ENCODE results near the gene NEU2. TPM values are rescaled to one million over a fixed set of nuclear protein-coding genes. Genes with fewer than 3 reads are reported as not detected.
"Not testable (repeated sequence)": the region's sequence is repeated elsewhere in the genome, so short reads cannot be mapped to it uniquely, and the experiment has no call there.

Gene NEU2
- polyA plus RNA-seq, 1 donor from 2014 or later, result not detected

DNA sequence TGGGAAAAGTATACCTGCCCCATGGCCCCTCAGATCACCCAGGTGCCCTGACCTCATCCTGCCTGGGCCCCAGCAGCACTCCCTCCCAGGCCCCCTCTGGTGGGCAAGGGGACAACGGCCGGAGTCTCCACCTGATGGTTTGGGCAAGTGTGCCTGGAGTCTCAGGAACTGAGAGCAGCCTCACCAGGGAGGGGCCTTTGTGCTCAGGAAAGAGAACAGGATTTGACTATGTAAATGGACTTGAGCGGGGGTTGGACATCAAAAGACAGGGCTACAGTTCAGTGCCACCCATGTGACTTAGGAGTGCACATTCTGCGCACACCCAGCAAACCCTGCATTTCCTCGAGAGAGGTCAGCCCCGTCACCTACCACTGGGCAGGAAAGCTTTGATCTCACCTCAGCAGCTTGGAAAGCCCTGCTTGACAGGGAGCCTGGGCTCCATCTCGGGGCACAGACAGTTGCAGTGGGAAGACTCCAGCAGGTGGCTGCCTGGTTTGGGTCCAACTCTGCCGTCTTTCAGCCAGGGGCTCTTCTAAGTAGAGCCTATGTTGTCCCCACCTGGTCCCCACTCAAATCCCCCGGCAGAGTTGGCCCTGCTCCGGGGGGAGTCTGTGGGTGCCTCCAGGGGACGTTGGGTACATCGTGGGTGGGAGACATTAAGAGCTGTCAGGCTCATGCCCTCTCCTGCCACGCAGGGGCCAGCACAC is 30.9 kb downstream of the NEU2 start:
- Mint-ChIP-seq H3K27me3 (no peaks in the 10 kb centered on the region), H3K4me3 (peak overlapping the region; percentile 92 to 99 (median 97)), H3K27ac (peak overlapping the region; percentile 88 to 99 (median 96)), H3K4me1 (peaks cover 35 to 40% (median 39%) of the 10 kb centered on the region in 3 donors), H3K9me3 (peaks cover 0 to 3% (median 0%) of the 10 kb centered on the region in 3 donors), H3K36me3 (peaks cover 9% of the 10 kb centered on the region)

DNA sequence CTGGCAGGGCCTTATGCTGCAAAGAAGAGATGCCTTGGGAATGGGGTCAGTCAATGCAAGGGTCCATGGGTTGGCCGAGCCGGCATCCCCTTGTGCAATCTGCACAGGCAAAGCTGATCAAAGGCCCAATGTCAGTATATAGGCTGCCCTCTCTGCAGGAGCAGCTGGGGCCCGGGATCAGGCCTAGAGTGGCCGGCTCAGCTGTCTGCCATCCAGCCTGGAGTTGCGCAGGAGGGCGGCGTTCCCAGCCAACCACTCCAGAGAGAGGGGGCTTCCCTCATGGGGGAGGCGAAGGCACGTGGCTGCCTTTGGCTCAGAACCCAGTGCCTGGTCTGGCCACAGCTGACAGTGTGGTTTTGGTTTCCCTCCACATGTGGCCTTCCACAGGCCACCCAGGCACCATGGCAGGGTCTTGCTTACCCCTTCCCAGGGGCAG is 31.5 kb downstream of the NEU2 start:
- peaks cover 12% of the 10 kb centered on the region for H3K36me3 Mint-ChIP-seq
- no peaks in the 10 kb centered on the region for H3K27me3 Mint-ChIP-seq
- H3K4me3 Mint-ChIP-seq, result peak overlapping the region; percentile 92 to 99 (median 97)
- peaks cover 41 to 44% (median 42%) of the 10 kb centered on the region in 3 donors for H3K4me1 Mint-ChIP-seq
- peaks cover 0 to 3% (median 0%) of the 10 kb centered on the region in 3 donors for H3K9me3 Mint-ChIP-seq
- peak overlapping the region in 2 of 3 donors; percentile 88 to 96 for H3K27ac Mint-ChIP-seq

DNA sequence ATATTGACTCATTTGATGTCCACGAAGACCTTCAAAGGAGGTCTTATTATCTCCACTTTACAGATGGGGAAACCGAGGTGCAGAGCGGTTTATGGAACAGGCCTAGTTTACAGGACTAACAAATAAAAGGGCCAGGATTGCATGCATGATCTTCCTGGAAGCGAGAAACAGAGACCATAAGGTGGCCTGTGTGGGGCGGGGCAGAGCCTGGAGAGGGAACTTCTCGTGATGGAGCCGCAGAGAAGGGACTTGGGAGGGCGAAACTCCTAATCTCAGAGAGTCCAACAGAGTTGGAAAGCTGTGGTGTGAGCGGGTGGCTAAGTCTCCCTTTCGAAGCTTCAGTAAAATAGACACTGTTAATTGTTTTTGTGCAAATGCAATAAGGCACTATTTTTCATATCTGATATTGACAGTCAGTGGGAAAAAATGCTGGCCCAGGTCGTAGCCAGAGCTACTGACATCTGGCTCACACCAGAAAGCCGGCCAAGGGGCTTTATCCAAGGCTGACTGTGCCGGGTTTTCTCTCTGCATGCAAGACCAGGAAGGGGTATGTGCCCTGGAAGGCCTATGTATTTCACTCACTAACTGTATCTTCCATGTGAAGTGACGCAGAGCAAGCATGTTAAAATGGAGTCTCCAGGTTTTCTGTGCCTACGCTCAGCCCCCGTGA is 32.2 kb downstream of the NEU2 start:
- Mint-ChIP-seq H3K36me3 (peaks cover 12% of the 10 kb centered on the region), H3K9me3 (peaks cover 0 to 3% (median 0%) of the 10 kb centered on the region in 3 donors), H3K4me3 (peak overlapping the region; percentile 52 to 92 (median 88)), H3K4me1 (peaks cover 48 to 50% (median 48%) of the 10 kb centered on the region in 3 donors), H3K27me3 (no peaks in the 10 kb centered on the region), H3K27ac (peak overlapping the region in 2 of 3 donors; percentile 73 to 96)

DNA sequence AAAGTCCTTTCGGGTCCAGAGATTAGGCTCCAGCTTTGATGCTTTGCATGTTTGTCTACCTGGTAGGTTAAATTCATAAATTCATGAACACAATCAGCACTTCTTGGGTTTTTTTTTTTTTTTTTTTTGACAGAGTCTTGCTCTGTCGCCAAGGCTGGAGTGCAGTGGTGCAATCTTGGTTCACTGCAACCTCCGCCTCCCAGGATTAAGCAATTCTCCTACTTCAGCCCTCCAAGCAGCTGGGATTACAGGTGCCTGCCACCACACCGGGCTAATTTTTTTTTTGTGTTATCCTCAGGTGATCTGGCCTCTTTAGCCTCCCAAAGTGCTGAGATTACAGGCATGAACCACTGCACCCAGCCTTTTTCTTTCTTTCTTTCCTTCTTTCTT is 32.7 kb downstream of the NEU2 start:
- H3K27ac Mint-ChIP-seq, result peak overlapping the region in 2 of 3 donors; percentile 73 to 96
- H3K27me3 Mint-ChIP-seq, H3K9me3 Mint-ChIP-seq: not testable (repeated sequence)
- peaks cover 12% of the 10 kb centered on the region for H3K36me3 Mint-ChIP-seq
- peaks cover 48 to 53% (median 49%) of the 10 kb centered on the region in 3 donors for H3K4me1 Mint-ChIP-seq
- H3K4me3 Mint-ChIP-seq, result peak overlapping the region; percentile 61 to 92 (median 88)

DNA sequence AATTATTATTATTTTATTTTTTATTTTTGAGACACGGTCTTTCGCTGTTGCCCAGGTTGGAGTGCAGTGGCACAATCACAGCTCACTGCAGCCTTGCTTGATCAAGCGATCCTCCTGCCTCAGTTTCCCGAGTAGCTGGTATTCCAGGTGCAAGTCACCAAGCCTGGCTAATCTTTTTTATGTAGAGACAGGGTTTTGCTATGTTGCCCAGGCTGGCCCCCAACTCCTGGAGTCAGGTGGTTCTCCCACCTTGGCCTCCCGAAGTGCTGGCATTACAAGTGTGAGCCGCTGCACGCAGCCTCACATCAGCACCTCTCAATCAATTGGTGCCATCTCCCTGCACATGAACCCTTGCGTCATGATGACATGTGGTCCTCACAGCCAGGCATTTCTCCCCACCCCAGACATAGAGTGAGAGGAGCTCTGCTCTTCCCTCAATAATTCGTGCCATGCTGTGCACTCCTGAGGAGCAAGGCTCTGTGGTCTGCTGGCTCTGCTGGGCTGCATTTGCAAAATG is 33.5 kb downstream of the NEU2 start:
- Mint-ChIP-seq H3K36me3 (peaks cover 16% of the 10 kb centered on the region), H3K9me3 (no peaks in the 10 kb centered on the region), H3K27me3 (no peaks in the 10 kb centered on the region), H3K4me3 (peak overlapping the region in 3 of 4 donors; percentile 1 to 82 (median 73)), H3K27ac (peak overlapping the region in 1 of 3 donors; percentile 77), H3K4me1 (peaks cover 55 to 60% (median 56%) of the 10 kb centered on the region in 3 donors)

DNA sequence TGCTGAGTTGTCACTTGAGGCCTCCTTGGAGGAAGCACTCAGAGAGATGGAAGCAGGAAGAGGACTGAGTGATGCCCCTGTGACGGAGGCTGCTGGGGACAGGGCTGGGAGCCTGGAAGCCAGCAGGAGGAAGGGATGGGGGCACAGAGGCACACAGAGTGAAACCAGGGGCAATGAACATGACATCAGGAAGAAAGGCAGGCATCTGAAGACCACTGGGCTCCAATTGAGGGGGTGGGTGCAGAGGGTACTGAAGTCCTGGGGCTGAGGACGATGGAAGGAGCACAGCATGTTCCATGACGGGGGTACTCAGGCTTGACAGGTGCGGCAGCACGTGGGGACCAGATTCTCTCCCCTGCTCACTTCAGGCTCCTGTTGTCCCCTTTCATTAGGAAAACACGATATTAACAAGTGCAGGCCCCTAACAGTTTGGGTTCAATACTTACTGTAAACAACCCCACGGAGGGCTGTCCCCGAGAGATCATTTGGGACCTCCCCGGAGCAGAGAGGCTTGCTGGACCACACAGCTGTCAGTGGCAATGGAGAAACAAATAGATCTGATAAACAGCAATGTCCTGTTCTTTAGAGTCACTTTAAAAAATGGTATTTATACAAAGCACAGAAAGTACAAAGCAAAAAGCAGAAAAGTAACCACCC is 36.4 kb downstream of the NEU2 start:
- Mint-ChIP-seq H3K36me3 (peaks cover 19% of the 10 kb centered on the region), H3K27me3 (no peaks in the 10 kb centered on the region), H3K4me3 (peak overlapping the region; percentile 76 to 96 (median 92)), H3K4me1 (peaks cover 55 to 62% (median 60%) of the 10 kb centered on the region in 3 donors), H3K27ac (peak overlapping the region; percentile 91 to 97 (median 95)), H3K9me3 (peaks cover 0 to 2% (median 2%) of the 10 kb centered on the region in 3 donors)

DNA sequence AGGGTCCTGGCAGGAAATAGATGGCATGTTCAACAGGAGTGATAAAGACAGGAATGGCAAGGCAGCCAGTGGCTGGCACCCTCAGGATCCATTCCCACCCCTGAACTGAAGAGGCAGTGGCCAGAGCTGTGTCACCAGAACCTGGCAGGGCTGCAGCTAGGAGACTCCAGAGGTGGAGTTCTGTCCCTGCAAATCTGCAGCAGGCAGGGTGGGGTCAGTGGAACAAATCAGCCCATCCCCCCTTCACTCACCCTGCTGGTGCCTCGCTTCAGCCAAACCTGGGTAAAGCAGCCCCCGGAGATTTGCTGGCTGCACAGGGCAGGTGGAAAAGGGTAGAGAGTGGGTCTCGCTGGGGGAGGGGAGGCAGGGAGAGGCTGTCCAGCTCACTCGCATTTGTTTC is 40.4 kb downstream of the NEU2 start:
- H3K9me3 Mint-ChIP-seq, result peaks cover 0 to 2% (median 2%) of the 10 kb centered on the region in 3 donors
- no peak overlapping the region for H3K27ac Mint-ChIP-seq
- H3K36me3 Mint-ChIP-seq, result peaks cover 14% of the 10 kb centered on the region
- H3K4me1 Mint-ChIP-seq, result peaks cover 42 to 44% (median 44%) of the 10 kb centered on the region in 3 donors
- no peaks in the 10 kb centered on the region for H3K27me3 Mint-ChIP-seq
- H3K4me3 Mint-ChIP-seq, result no peak overlapping the region

DNA sequence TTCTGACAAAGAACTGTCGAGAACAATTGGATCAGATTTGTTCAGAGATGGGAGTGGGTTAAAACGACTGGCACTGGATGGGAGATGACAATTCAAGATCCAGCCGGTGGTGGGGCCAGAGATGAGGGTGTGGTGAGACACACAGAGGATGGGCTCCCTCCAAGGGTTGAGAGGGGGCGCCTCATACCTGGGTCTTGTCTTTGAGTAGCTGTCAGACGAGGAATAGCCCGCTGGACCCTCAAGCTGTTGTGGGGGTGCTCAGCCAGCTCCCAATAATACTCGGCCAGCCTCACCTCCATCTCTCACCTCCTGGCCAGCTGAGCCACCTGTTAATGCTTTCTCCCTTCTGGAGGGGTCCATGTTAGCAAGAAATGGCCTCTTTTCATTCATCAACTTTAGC is 41.6 kb downstream of the NEU2 start:
- Mint-ChIP-seq H3K36me3 (peaks cover 11% of the 10 kb centered on the region), H3K27me3 (no peaks in the 10 kb centered on the region), H3K4me3 (no peak overlapping the region), H3K27ac (no peak overlapping the region), H3K4me1 (peaks cover 36 to 44% (median 42%) of the 10 kb centered on the region in 3 donors), H3K9me3 (peaks cover 0 to 2% (median 2%) of the 10 kb centered on the region in 3 donors)

DNA sequence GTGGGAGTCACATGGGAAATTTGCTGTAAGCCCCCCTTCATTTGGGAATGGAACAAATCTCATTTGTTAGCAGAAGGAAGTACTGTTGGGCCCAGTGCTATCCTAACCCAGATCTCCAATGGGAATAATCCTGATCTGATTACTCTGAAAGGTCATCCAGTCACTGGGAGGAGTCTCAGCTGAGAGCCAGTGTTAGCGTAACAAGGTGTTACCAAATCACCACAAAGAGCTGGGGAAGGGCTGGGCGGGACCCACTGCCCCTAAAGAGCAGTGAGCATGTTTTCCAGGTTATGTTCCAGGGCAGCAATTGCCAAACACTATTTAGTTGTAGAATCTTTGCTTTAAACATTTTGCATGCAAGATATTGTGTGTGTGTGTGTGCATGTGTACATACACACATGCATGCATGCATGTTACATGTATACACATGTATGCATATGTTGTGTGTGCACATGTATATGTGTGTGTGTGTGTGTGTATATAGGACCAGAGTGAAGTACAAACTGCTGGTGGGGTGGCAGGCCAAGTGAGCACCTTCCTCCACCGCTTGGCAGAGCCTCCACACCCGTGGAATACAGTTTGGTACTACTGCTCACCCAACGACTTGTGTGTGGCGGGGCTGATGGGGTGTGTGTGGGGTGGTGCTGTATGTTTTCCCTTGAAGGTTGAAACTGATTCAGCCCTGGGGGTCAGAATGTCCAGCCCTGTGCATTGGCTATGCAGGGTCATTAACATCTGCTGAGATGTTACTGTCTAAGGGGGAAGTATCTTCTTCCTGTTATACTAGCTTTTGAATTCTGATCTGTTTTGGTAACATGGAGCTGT is 42.9 kb downstream of the NEU2 start:
- Mint-ChIP-seq H3K27me3 (no peaks in the 10 kb centered on the region), H3K4me3 (no peak overlapping the region), H3K4me1 (peaks cover 33 to 42% (median 38%) of the 10 kb centered on the region in 3 donors), H3K9me3 (peaks cover 0 to 2% (median 2%) of the 10 kb centered on the region in 3 donors), H3K27ac (no peak overlapping the region), H3K36me3 (peaks cover 13% of the 10 kb centered on the region)

DNA sequence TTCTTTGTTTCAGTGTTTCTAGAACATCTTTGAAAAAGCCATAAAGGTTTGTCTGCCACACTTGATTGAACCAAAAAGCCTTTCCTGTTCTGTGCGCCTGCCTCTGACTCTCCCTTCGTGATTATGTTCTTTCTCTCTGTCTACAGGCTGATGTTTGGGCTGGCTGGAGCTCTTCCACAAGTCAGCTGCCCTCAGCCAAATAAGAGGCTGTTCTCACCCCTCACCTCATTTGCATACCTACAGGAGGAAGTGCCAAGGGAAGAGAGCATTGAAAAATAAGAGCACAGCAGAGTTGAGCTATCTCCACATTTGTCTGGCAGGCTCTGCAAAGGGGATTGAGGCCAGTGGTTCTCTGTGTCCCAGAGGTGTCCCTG is 43.5 kb downstream of the NEU2 start:
- Mint-ChIP-seq H3K4me1 (peaks cover 30 to 43% (median 36%) of the 10 kb centered on the region in 3 donors), H3K4me3 (no peak overlapping the region), H3K36me3 (peaks cover 9% of the 10 kb centered on the region), H3K27me3 (no peaks in the 10 kb centered on the region), H3K27ac (no peak overlapping the region), H3K9me3 (peaks cover 0 to 2% (median 2%) of the 10 kb centered on the region in 3 donors)

DNA sequence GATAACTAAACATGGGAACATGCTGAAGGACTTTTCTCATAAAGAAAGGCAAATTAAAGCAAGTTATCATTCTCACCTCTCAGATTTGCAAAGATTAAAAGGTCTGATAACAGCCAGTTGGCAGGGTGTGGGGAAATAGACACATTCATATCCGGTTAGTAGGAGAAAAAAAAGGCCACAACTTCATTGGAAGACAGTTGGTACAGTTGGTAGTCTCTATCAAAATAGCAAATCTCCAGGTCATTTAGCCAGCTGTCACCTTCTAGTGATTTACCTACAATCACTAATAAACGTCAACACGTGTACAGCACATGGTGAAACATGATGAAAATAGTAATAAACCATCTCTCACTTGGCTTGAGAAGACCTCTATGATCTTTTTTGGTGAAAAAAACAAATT is 44.3 kb downstream of the NEU2 start:
- H3K36me3 Mint-ChIP-seq, result peaks cover 11% of the 10 kb centered on the region
- no peak overlapping the region for H3K27ac Mint-ChIP-seq
- peaks cover 31 to 44% (median 38%) of the 10 kb centered on the region in 3 donors for H3K4me1 Mint-ChIP-seq

DNA sequence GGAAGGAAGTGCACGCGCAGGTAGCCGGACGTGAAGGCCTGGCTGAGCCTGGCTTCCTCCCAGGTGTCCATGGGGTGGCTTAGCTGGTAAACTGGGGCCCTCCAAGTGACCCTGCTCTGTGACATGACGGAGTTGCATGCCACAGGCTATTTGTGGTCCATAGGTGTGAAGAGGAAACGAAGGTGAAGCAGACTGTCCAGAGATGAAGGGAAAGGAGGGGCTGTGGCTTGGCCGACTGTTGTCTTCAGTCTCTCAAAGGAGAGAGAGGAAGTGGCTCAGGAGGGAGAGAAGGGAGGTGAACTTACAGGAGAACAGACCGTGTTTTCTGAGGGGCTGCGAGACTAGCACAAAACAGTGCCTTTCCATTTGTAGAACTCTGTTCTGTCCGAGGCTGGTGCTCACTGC is 47.0 kb downstream of the NEU2 start:
- peak overlapping the region; percentile 51 to 89 (median 64) for H3K4me3 Mint-ChIP-seq
- H3K9me3 Mint-ChIP-seq, result no peaks in the 10 kb centered on the region
- peaks cover 16% of the 10 kb centered on the region for H3K36me3 Mint-ChIP-seq
- no peaks in the 10 kb centered on the region for H3K27me3 Mint-ChIP-seq
- peak overlapping the region; percentile 92 to 98 (median 93) for H3K27ac Mint-ChIP-seq
- H3K4me1 Mint-ChIP-seq, result peaks cover 52 to 69% (median 59%) of the 10 kb centered on the region in 3 donors

More for the DNA sequence above, 44.3 kb downstream of the NEU2 start:
- H3K27me3 Mint-ChIP-seq, result no peaks in the 10 kb centered on the region
- no peak overlapping the region for H3K4me3 Mint-ChIP-seq
- H3K9me3 Mint-ChIP-seq, result peaks cover 0 to 1% (median under 1%) of the 10 kb centered on the region in 3 donors

DNA sequence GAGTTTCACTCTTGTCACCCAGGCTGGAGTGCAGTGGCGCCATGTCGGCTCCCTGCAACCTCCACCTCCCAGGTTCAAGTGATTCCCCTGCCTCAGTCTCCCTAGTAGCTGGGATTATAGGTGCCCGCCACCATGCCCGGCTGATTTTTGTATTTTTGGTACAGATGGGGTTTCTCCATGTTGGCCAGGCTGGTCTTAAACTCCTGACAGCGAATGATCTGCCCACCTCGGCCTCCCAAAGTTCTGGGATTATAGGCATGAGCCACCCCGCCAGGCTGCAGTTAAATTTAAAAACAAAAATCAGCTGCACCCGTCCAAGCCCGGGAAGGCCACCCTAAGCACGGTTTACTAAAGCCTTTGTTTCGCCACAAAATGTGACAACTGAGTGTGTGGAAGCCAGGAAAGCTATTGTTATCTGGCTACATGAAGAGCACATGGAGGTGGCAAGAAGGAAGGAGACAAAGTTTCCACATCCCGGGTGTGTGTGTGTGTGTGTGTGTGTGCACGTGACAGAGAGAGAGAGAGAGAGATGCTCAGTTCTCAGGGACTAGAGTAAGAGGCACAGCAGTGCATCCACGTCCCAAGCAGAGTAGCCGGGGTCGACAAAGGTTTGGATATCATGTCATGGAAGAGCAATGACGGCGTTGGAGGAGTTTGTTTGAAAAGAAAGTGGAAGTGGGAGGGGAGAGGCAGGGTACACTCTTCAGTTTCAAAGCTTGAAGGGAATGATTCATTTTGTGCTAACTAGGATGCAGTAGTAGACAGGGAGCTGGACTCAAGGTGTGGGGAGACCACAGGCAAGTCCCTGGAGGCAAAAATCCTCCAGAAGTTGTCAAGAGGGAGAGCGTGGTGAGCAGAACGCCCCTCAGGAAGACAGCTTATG is 47.7 kb downstream of the NEU2 start:
- Mint-ChIP-seq H3K4me1 (peaks cover 56 to 73% (median 65%) of the 10 kb centered on the region in 3 donors), H3K4me3 (peak overlapping the region; percentile 69 to 95 (median 84)), H3K27me3 (no peaks in the 10 kb centered on the region), H3K36me3 (peaks cover 16% of the 10 kb centered on the region), H3K27ac (peak overlapping the region; percentile 92 to 98 (median 93)), H3K9me3 (no peaks in the 10 kb centered on the region)
